ENCODE results near the gene IQCN.

The IQCN gene

DNA sequence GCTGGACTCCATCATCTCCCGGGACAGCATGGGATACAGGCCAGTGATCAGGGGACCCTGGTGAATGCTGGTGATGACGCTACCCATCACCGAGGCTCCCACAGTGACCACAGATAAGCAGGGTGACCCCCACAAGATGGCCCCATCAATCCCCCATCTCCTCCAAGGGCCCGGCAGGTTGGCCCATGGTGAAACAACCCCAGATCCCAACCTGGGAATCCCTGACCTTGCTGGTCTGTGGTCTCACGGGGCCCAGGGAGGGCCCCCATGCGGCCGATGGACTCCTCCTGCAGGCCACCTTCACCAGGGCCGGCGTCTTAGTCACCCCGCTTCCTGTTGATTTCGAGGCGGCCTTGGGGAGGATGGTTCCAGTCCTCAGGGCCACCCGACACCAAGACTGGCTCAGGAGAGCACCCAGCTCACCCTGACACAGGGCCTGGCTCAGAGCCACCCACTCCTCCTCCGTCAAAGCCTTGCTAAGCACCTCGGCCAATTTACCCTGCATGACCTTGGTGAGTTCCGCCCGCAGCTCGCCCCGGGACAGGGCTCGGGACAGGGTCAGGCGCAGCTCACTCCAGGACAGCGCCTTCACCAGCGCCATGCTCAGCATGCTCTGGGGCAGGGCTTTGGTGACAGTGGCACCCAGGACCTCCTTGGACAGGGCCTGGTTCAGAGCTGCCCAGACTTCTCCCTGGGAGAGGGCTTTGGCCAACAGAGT lies 10.0 kb downstream of the IQCN start:
- H3K36me3 ChIP-seq (ENCODE audit: control insufficient read depth, insufficient read depth, low read length) = peaks cover 18% of the 10 kb centered on the region

DNA sequence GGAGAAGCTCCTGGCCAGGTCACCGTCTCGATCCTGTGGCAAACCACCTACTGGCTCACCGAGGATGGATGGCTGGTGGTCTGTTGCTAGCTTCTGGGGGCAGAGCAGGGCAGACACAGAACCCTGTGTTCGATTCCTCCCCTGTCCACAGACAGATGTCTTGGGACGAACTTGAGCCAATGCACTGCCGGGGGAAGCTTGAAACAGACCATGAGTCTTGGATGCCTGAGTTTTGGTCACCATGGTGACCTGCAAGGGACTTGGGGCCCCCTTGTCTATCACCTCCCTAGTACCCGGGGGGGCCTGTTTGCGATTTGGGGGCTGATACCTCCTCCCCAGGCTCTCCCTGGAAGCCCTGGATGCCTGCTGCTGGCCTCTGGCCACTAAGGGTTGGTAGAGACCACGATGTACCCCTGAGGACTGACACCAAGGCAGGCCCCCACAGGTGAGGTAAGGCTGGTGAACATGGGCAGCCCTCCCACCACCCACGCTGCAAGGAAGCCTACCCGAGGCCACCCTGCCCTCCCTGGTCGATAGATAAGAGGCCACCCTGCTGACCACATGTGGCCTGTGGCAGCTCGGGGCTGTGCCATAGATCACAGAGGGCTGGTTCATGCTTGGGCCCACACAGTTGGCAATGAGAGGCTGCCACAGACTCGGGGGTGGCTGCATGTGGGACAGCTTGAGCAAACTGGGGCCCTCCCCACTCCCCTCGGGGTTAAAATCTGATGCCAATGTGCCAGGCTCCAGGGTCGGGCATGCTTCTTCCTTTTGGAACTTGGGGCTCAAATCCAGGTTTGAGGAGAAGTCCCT lies 10.7 kb downstream of the IQCN start:
- no peak overlapping the region for H3K4me3 ChIP-seq (ENCODE audit: low read length)
- H3K27me3 ChIP-seq (ENCODE audit: control insufficient read depth, insufficient read depth, low read length) = no peaks in the 10 kb centered on the region
- H3K4me1 ChIP-seq (ENCODE audit: control insufficient read depth, insufficient read depth, low read length) = no peaks in the 10 kb centered on the region
- no peaks in the 10 kb centered on the region for H3K9me3 ChIP-seq (ENCODE audit: control insufficient read depth, low read length)
- peaks cover 18% of the 10 kb centered on the region for H3K36me3 ChIP-seq (ENCODE audit: control insufficient read depth, insufficient read depth, low read length)
- no peak overlapping the region for H3K9ac ChIP-seq (ENCODE audit: low read length)

More for the DNA sequence above, 10.0 kb downstream of the IQCN start:
- Histone ChIP-seq H3K4me3 (ENCODE audit: low read length) (no peak overlapping the region), H3K4me1 (ENCODE audit: control insufficient read depth, insufficient read depth, low read length) (no peaks in the 10 kb centered on the region), H3K27me3 (ENCODE audit: control insufficient read depth, insufficient read depth, low read length) (no peaks in the 10 kb centered on the region), H3K9ac (ENCODE audit: low read length) (no peak overlapping the region), H3K9me3 (ENCODE audit: control insufficient read depth, low read length) (no peaks in the 10 kb centered on the region)

DNA sequence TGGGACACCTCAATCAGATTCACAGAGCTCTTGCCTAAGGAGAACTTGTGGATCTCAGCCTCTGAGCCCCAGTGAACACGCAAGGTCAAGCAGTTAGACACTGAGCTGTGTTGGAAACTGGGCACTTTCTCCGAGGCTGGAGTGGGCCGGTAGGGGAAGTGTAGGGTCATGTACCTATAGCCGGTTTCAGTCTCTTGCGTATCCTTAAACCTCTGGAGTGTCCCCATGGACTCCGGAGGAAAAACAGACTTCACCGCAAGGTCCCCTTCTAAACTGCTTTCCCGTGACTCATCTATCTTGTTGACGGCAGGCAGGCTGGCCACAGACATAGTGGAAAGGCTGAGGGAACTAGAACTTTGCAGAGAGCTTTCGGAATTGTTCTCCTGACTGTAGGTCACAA lies 11.3 kb downstream of the IQCN start:
- Histone ChIP-seq H3K9me3 (ENCODE audit: control insufficient read depth, low read length) (no peaks in the 10 kb centered on the region), H3K4me3 (ENCODE audit: low read length) (no peak overlapping the region), H3K27me3 (ENCODE audit: control insufficient read depth, insufficient read depth, low read length) (no peaks in the 10 kb centered on the region), H3K4me1 (ENCODE audit: control insufficient read depth, insufficient read depth, low read length) (no peaks in the 10 kb centered on the region), H3K36me3 (ENCODE audit: control insufficient read depth, insufficient read depth, low read length) (peaks cover 18% of the 10 kb centered on the region), H3K9ac (ENCODE audit: low read length) (no peak overlapping the region)

DNA sequence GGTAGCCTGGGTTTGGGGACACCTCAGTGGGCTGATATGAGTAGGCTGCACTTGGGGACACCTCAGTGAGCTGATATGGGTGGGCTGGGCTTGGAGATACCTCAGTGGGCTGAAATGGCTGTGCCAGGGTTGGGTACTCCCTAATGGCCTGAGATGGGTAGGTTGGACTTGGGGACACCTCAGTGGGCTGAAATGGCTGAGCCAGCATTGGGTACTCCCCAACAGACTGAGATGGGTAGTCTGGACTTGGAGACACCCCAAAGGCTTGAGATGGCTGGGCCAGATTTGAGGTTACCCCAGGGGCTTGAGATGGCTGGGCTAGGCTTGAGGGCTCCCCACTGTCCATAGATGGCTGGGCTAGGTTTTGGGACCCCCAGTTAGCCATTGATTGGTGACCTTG lies 12.1 kb downstream of the IQCN start:
- H3K9ac ChIP-seq (ENCODE audit: low read length) = no peak overlapping the region
- no peaks in the 10 kb centered on the region for H3K9me3 ChIP-seq (ENCODE audit: control insufficient read depth, low read length)
- peaks cover 18% of the 10 kb centered on the region for H3K36me3 ChIP-seq (ENCODE audit: control insufficient read depth, insufficient read depth, low read length)
- H3K27me3 ChIP-seq (ENCODE audit: control insufficient read depth, insufficient read depth, low read length) = no peaks in the 10 kb centered on the region
- H3K4me3 ChIP-seq (ENCODE audit: low read length) = no peak overlapping the region
- H3K4me1 ChIP-seq (ENCODE audit: control insufficient read depth, insufficient read depth, low read length) = no peaks in the 10 kb centered on the region

DNA sequence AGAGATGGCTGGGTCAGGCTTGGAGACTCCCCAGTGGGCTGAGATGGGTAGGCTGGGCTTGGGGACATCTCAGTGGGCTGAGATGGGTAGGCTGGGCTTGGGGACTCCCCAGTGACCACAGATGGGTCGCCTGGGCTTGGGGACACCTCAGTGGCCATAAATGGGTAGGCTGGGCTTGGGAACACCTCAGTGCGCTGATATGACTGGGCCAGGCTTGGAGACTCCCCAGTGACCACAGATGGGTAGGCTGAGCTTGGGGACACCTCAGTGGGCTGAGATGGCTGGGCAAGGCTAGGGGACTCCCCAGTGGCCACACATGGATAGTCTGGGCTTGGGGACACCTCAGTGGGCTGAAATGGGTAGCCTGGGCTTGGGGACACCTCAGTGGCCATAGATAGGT lies 12.8 kb downstream of the IQCN start:
- H3K9ac ChIP-seq (ENCODE audit: low read length) = no peak overlapping the region

DNA sequence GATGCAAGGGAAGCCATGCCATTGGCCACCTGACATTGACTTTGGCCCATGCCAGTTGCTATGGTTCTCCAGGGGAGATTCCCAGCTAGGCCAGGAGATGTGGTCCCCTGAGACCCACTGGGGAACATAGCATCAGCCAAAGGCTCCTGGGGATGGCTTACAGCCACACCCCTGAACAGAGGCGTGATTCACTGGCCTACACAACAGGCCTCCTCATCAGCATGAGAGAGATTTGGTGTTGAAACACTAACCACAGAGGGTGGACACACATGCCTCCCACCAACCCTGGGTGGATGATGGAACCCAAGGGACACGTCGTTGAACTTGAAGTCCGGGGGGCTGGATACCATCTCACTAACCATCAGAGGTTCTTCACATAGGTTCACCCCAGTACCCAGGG lies 14.4 kb downstream of the IQCN start:
- Histone ChIP-seq H3K36me3 (ENCODE audit: control insufficient read depth, insufficient read depth, low read length) (peaks cover 8% of the 10 kb centered on the region), H3K4me1 (ENCODE audit: control insufficient read depth, insufficient read depth, low read length) (peaks cover 7% of the 10 kb centered on the region), H3K4me3 (ENCODE audit: low read length) (no peak overlapping the region), H3K9me3 (ENCODE audit: control insufficient read depth, low read length) (no peaks in the 10 kb centered on the region), H3K27me3 (ENCODE audit: control insufficient read depth, insufficient read depth, low read length) (no peaks in the 10 kb centered on the region), H3K9ac (ENCODE audit: low read length) (no peak overlapping the region)

More for the DNA sequence above, 12.8 kb downstream of the IQCN start:
- Histone ChIP-seq H3K27me3 (ENCODE audit: control insufficient read depth, insufficient read depth, low read length) (no peaks in the 10 kb centered on the region), H3K36me3 (ENCODE audit: control insufficient read depth, insufficient read depth, low read length) (peaks cover 12% of the 10 kb centered on the region), H3K4me3 (ENCODE audit: low read length) (no peak overlapping the region), H3K9me3 (ENCODE audit: control insufficient read depth, low read length) (no peaks in the 10 kb centered on the region), H3K4me1 (ENCODE audit: control insufficient read depth, insufficient read depth, low read length) (no peaks in the 10 kb centered on the region)

DNA sequence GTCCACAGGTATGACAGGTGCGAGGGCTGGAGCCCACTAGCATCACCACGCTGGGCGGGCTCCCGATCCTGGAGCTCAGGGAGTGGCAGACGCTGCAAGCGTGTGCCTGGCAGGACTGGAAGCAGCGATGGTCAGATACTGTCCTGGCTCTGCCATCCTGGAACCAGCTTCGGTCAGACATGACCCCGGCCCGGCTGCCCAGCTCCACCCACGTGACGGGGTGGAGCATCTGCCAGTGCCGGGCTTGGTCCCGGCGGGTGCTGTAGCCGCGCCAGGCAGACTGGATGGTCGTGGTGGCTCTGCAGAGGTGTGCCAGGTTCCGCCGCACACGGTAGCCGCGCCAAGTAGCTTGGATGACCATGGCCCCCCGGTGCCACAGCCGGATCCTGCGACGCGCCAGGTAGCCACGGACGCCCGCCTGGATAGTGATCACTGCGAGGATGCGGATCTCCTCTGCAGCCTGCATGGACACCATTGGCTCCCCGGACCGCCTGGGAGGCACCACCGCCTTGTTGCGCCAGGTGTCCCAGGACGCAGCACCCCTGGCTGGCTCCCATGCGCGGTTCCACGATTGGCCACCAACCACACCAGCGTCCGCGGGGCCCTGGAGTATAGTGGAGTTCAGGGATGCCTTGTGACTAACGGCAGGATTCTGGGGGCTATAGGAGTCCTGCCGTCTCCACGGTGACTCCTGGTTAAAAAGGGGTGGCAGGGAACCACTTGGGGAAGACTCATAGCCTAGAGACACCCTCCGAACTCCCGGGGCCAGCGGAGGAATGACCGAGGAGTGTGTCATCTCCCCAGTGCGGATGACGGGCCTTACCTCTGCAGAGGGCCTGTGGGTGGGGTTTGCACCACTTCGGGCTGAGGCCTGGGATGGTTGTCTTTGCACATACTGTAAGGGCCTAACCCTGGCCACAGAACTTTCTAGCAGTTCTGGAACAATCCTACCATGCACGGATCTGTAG lies 16.5 kb downstream of the IQCN start:
- no peaks in the 10 kb centered on the region for H3K36me3 ChIP-seq (ENCODE audit: control insufficient read depth, insufficient read depth, low read length)
- no peak overlapping the region for H3K4me3 ChIP-seq (ENCODE audit: low read length)
- H3K9me3 ChIP-seq (ENCODE audit: control insufficient read depth, low read length) = no peaks in the 10 kb centered on the region
- H3K4me1 ChIP-seq (ENCODE audit: control insufficient read depth, insufficient read depth, low read length) = peaks cover 25% of the 10 kb centered on the region
- H3K9ac ChIP-seq (ENCODE audit: low read length) = no peak overlapping the region
- H3K27me3 ChIP-seq (ENCODE audit: control insufficient read depth, insufficient read depth, low read length) = no peaks in the 10 kb centered on the region

DNA sequence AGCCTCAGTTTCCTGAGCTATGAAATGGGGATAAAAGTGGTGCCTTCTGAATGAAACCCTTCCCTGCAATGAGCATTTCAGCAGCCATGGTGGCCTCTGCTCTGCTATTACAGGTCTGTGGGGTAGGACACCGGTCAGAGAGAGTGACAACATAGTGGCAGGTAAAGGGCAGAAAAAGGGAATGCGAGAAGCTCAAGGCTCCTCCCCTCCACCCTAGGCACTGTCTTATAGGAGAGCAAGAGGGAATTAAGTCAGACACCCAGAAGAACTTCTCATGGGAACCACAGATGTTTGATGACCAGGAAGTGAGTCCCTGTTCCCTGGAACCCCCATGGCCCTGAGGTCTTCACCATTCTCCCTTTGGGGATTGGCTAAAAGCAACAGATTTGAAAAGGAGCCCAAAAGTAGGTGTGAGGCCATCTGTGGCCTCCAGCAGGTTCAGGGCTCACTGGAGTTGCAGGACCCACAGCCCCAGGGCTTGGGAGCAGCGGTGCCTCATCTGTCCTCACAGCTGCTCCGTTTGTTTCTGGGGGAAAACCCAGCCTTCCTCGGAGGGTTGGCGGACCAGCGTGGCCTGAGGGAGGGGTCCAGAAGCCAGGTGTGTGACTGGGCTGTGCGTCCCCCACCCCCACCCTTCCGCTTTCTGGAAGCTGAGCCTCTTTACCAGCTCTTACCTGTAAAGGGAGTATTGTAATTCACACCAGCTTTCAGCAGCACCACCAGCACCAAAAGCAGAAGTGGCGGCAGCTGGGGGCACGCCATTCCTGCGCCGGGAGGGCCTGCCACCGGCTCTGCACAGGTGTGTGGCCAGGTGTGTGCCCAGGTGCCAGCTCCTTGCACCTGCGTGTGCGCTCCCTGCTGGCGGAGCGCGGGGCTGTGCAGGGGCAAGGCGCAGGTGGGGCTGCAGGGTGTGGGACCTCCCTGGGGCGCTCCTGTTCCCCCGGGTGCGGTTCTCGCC lies 19.4 kb downstream of the IQCN start:
- H3K4me3 ChIP-seq (ENCODE audit: low read length) = peak overlapping the region; percentile 39
- peak overlapping the region; percentile 80 for H3K9ac ChIP-seq (ENCODE audit: low read length)
- no peaks in the 10 kb centered on the region for H3K36me3 ChIP-seq (ENCODE audit: control insufficient read depth, insufficient read depth, low read length)
- H3K4me1 ChIP-seq (ENCODE audit: control insufficient read depth, insufficient read depth, low read length) = peaks cover 32% of the 10 kb centered on the region
- H3K9me3 ChIP-seq (ENCODE audit: control insufficient read depth, low read length) = no peaks in the 10 kb centered on the region
- no peaks in the 10 kb centered on the region for H3K27me3 ChIP-seq (ENCODE audit: control insufficient read depth, insufficient read depth, low read length)

DNA sequence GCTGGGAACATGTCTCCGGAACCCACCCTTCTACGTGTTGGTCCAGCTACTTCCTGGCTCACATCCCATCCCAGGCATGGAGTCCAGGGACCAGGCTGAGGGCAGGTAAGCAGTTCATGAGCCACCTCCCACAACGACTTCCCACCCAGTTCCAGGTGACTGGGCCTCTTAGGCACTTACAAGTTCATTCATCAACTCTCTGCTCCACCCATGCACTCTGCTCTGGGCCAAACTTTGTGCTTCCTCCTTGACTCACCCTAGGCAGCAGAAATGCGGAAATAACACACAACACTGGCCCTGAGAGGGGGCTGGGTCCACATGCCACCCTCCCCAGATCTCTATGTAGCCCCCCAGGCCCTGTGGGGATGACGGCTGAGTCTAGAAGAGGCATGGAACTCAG lies 20.5 kb downstream of the IQCN start:
- H3K9ac ChIP-seq (ENCODE audit: low read length) = peak overlapping the region; percentile 80

DNA sequence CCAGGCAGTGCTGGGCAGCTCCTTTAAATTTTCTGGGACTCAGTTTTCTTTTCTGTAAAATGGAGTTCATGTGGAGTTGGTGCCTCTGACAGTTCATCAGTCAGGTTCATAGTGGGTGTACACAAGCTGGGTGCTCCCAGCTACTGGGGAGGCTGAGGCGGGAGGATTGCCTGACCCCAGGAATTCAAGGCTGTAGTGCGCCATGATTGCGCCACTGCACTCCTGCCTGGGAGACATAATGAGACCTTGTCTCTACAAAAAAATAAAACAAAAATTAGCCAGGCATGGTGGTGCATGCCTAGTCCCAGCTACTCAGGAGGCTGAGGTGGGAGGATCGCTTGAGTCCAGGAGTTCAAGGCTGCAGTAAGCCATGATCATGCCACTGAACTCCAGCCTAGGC lies 21.1 kb downstream of the IQCN start:
- no peaks in the 10 kb centered on the region for H3K9me3 ChIP-seq (ENCODE audit: control insufficient read depth, low read length)
- no peaks in the 10 kb centered on the region for H3K27me3 ChIP-seq (ENCODE audit: control insufficient read depth, insufficient read depth, low read length)
- H3K9ac ChIP-seq (ENCODE audit: low read length) = peak overlapping the region; percentile 80
- H3K4me1 ChIP-seq (ENCODE audit: control insufficient read depth, insufficient read depth, low read length) = peaks cover 32% of the 10 kb centered on the region
- H3K36me3 ChIP-seq (ENCODE audit: control insufficient read depth, insufficient read depth, low read length) = no peaks in the 10 kb centered on the region
- no peak overlapping the region for H3K4me3 ChIP-seq (ENCODE audit: low read length)

More for the DNA sequence above, 20.5 kb downstream of the IQCN start:
- H3K4me1 ChIP-seq (ENCODE audit: control insufficient read depth, insufficient read depth, low read length) = peaks cover 32% of the 10 kb centered on the region
- H3K27me3 ChIP-seq (ENCODE audit: control insufficient read depth, insufficient read depth, low read length) = no peaks in the 10 kb centered on the region
- no peaks in the 10 kb centered on the region for H3K9me3 ChIP-seq (ENCODE audit: control insufficient read depth, low read length)
- H3K36me3 ChIP-seq (ENCODE audit: control insufficient read depth, insufficient read depth, low read length) = no peaks in the 10 kb centered on the region
- H3K4me3 ChIP-seq (ENCODE audit: low read length) = peak overlapping the region; percentile 39

DNA sequence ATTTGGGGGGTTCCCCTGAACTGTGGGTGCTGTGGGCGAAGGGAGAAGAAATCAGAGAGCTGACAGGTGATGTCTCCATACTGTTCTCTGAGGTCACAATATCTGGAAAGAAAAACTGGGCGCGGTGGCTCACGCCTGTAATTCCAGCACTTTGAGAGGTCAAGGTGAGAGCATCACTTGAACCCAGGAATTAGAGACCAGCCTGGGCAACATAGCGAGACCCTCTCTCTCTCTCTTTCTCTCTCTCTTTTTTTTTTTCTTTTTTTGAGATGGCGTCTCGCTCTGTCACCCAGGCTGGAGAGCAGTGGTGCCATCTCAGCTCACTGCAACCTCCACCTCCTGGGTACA lies 21.9 kb downstream of the IQCN start:
- H3K27me3 ChIP-seq (ENCODE audit: control insufficient read depth, insufficient read depth, low read length) = no peaks in the 10 kb centered on the region
- H3K4me1 ChIP-seq (ENCODE audit: control insufficient read depth, insufficient read depth, low read length) = peaks cover 32% of the 10 kb centered on the region
- H3K36me3 ChIP-seq (ENCODE audit: control insufficient read depth, insufficient read depth, low read length) = no peaks in the 10 kb centered on the region
- H3K4me3 ChIP-seq (ENCODE audit: low read length) = no peak overlapping the region
- no peaks in the 10 kb centered on the region for H3K9me3 ChIP-seq (ENCODE audit: control insufficient read depth, low read length)
- H3K9ac ChIP-seq (ENCODE audit: low read length) = peak overlapping the region; percentile 23

Data from mucosa of stomach (tissue), 1 donor.